ACC112 (cell line): ENCODE results near the gene VEZT.
"Not testable (repeated sequence)": the region's sequence is repeated elsewhere in the genome, so short reads cannot be mapped to it uniquely, and the experiment has no call there.

Experiments used
- H2AFZ ChIP-seq: fragments of 200-600 bp; sonication (generic); one replicate; pipeline ENCODE4 v1.6.0; 2017; ENCODE audit warnings: antibody characterized with exemption, low read length; ENCODE audit not compliant: unreplicated experiment
- H3K27ac ChIP-seq: fragments of 200-600 bp; sonication (generic); 2 replicates; pipeline ENCODE4 v1.5.1; 2014; ENCODE audit warnings: low read depth, mild to moderate bottlenecking, antibody characterized with exemption, low read length, moderate library complexity
- H3K27me3 ChIP-seq: fragments of 200-600 bp; sonication (generic); 2 replicates; pipeline ENCODE4 v1.6.1; 2014; ENCODE audit warnings: mild to moderate bottlenecking, antibody characterized with exemption, low read length, moderate library complexity, mixed read lengths; ENCODE audit not compliant: insufficient read depth
- H3K36me3 ChIP-seq: fragments of 200-600 bp; sonication (generic); 2 replicates; pipeline ENCODE4 v1.6.1; 2016; ENCODE audit warnings: mild to moderate bottlenecking, antibody characterized with exemption, low read length, moderate library complexity, mixed read lengths; ENCODE audit not compliant: insufficient read depth
- H3K4me1 ChIP-seq: fragments of 200-600 bp; sonication (generic); one replicate; pipeline ENCODE4 v1.6.1; 2016; ENCODE audit warnings: low read length, mixed read lengths; ENCODE audit not compliant: insufficient read depth, unreplicated experiment, control insufficient read depth
- H3K4me3 ChIP-seq: fragments of 200-600 bp; sonication (generic); 2 replicates; pipeline ENCODE4 v1.5.1; 2014; ENCODE audit warnings: mild to moderate bottlenecking, low read depth, low read length
- H3K79me2 ChIP-seq: fragments of 200-600 bp; sonication (generic); one replicate; pipeline ENCODE4 v1.6.0; 2016; ENCODE audit warnings: low read length; ENCODE audit not compliant: control insufficient read depth, unreplicated experiment, insufficient read depth

Gene VEZT

DNA sequence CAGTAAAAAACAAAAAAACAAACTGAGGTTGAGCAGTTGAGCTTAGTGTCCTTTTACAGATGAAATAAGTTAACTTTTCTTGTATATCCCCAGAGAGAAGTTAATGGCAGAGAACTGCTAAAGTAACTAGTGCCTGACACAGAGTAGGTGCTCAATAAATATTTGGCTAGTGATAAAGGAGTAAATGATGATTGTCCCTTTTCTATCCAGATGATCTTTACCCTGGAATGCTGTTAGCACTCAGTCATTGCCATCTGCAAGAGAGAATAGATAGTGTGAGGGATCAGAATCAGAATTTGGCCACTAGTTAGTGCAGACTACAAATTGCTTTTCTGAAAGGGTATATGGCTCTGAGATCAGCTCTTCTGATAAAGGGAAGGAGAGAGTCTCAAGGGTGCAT, 21.6 kb downstream of the VEZT start:
- Histone ChIP-seq H3K79me2 (peaks cover 32% of the 10 kb centered on the region), H2AFZ (no peak overlapping the region), H3K4me1 (no peaks in the 10 kb centered on the region), H3K27me3 (no peaks in the 10 kb centered on the region), H3K27ac (no peak overlapping the region), H3K36me3 (no peaks in the 10 kb centered on the region), H3K4me3 (no peak overlapping the region)

DNA sequence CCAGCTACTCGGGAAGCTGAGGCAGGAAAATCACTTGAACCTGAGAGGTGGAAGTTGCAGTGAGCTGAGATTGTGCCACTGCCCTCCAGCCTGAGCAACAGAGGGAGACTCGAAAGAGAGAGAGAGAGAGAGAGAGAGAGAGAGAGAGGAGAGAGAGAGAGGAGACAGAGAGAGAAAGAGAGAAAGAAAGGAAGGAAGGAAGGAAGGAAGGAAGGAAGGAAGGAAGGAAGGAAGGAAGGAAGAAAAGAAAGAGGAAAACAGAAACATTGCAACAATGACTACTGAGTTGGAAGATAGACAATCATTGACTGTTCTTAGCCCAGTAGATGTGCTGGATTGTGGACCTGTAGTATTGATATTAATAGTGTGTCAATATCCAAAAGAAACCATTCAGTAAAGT, 22.2 kb downstream of the VEZT start:
- not testable (repeated sequence) for H3K4me3 ChIP-seq, H3K27me3 ChIP-seq, H3K4me1 ChIP-seq, H3K27ac ChIP-seq, H2AFZ ChIP-seq, H3K36me3 ChIP-seq
- peaks cover 36% of the 10 kb centered on the region for H3K79me2 ChIP-seq

DNA sequence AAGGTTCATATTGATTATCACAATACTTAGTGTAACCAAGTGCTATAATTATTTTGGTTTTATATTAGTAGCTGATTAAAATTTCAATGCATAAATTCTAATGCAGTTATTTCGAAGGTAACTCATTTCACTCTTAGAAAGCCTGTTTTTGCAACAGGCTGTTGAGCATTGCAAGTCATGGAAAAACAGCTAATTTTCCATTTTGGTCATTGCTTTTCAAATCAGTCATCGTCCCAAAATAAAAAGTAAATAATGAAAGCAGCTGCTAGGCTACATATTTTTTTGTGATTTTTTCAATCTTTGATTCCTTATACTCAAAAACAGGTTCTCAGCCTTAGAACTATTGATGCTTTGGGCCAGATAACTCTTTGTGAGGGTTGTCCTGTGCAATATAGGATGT, 22.9 kb downstream of the VEZT start:
- Histone ChIP-seq H3K79me2 (peaks cover 40% of the 10 kb centered on the region), H3K4me1 (peaks cover 1% of the 10 kb centered on the region), H3K36me3 (no peaks in the 10 kb centered on the region), H3K4me3 (no peak overlapping the region), H2AFZ (no peak overlapping the region), H3K27me3 (no peaks in the 10 kb centered on the region), H3K27ac (no peak overlapping the region)

DNA sequence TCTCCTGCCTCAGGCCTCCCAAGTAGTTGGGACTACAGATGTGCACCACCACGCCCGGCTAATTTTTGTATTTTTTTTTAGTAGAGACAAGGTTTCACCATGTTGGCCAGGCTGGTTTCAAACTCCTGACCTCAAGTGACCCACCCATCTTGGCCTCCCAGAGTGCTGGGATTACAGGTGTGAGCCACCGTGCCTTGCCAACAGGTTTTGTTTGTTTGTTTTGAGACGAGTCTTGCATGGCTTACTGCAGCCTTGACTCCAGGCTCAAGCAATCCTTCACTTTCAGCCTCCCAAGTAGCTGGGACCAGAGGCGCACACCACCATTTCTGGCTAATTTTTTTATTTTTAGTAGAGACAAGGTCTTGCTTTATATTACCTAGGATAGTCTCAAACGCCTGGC, 23.5 kb downstream of the VEZT start:
- not testable (repeated sequence) for H3K4me3 ChIP-seq, H3K4me1 ChIP-seq, H2AFZ ChIP-seq, H3K27ac ChIP-seq, H3K27me3 ChIP-seq, H3K36me3 ChIP-seq
- H3K79me2 ChIP-seq: peaks cover 43% of the 10 kb centered on the region

DNA sequence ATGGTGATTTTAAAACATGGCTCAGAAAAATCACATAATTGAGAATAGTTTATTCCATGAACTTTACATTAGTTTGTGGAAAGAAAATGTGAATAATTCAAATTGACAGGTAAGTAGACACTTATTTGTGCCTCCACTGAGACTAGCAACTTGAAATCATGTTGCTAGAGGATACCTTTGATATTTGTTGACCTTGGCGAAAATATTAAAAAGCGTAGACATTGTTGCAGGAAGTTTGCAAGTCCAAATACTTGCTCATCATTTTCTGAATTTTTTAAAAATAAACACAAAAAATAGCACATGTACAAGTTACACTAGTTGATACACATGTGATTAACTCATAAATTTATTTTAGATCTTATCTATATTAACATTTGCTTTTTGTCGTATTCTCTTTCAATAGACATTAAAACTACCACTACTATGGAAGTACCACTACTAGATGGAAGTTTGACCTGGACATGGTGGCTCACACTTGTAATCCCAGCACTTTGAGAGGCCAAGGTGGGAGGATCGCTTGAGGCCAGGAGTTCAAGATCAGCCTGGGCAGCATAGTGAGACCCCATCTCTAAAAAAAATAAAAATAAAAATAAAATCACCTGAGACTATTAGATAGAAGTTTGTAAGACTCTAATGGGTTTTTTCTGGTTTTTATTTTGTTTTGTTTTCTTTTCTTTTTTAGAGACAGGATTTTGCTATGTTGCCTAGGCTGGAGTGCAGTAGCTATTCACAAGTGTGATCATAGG, 24.3 kb downstream of the VEZT start:
- peaks cover 13% of the 10 kb centered on the region for H3K4me1 ChIP-seq
- no peaks in the 10 kb centered on the region for H3K27me3 ChIP-seq
- peaks cover 37% of the 10 kb centered on the region for H3K79me2 ChIP-seq
- H2AFZ ChIP-seq: no peak overlapping the region
- H3K27ac ChIP-seq: no peak overlapping the region
- no peak overlapping the region for H3K4me3 ChIP-seq
- no peaks in the 10 kb centered on the region for H3K36me3 ChIP-seq

DNA sequence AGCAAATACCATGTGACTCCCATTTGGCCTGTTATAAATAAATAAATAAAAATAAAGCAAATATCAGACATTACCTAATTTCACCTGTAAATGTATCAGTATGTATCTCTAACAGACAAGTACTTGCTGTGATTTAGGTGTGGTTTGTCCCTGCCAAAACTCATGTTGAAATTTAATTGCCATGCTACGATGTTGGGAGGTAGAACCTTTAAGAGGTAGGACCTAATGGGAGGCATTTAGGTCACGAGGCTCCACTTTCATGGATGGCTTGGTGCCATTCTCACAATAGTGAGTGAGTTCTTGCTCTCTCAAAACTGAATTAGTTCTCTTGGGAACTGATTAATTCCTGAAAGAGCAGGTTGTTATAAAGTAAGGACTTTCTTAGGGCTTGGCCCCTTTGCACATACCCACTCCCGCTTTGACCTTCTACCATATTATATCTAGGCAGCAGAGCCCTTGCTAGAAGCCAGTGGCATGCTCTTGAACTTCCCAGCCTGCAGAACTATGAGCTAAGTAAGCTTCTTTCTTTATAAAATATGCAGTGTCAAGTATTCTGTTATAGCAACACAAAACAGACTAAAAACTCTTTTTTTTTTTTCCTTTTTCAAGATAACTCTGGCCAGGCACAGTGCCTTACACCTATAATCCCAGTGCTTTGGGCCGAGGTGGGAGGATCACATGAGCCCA, 26.0 kb downstream of the VEZT start:
- no peak overlapping the region for H3K27ac ChIP-seq
- no peak overlapping the region for H2AFZ ChIP-seq
- no peak overlapping the region for H3K4me3 ChIP-seq
- H3K79me2 ChIP-seq: peaks cover 39% of the 10 kb centered on the region
- H3K36me3 ChIP-seq: no peaks in the 10 kb centered on the region
- no peaks in the 10 kb centered on the region for H3K27me3 ChIP-seq
- H3K4me1 ChIP-seq: peaks cover 18% of the 10 kb centered on the region

DNA sequence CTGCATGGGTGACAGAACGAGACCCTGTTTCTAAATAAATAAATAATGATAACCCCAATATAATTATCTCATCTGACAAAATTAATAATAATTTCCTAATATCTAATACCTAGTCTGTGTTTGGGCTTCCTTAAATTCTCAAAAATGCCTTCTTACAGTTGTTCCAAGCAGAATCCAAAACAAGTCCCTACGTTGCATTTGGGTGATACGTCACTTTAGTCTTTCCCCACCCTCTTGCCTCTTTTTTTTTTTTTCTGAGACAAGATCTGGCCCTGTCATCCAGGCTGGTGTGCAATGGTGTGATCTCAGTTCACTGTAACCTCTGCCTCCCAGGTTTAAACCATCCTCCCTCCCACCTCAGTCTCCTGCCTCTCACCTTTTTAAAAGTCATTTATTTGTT, 26.7 kb downstream of the VEZT start:
- H2AFZ ChIP-seq: no peak overlapping the region
- no peak overlapping the region for H3K4me3 ChIP-seq
- no peaks in the 10 kb centered on the region for H3K36me3 ChIP-seq
- no peaks in the 10 kb centered on the region for H3K27me3 ChIP-seq
- peaks cover 18% of the 10 kb centered on the region for H3K4me1 ChIP-seq
- no peak overlapping the region for H3K27ac ChIP-seq
- peaks cover 39% of the 10 kb centered on the region for H3K79me2 ChIP-seq

DNA sequence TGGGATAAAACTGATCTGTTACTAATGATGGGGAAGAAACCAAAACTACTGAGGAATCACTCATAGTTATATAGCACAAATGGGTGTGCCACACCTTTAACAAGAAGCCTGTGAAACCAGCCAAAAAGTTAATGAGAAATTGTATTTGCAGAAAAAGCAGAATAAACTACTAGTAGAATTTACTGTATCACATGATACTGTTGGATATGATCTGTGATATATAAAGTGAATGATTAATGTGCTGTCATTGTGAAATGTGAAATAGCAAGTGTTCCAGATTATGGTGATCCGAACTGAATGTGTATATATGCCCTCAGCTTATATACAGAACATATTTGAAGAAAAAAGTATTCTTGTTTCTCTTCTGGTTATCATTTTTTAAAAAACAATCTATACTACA, 30.5 kb downstream of the VEZT start:
- H3K79me2 ChIP-seq: peaks cover 34% of the 10 kb centered on the region
- H3K4me1 ChIP-seq: peaks cover 18% of the 10 kb centered on the region
- H3K27ac ChIP-seq: no peak overlapping the region
- no peaks in the 10 kb centered on the region for H3K27me3 ChIP-seq
- H2AFZ ChIP-seq: no peak overlapping the region
- H3K36me3 ChIP-seq: peaks cover 10% of the 10 kb centered on the region
- H3K4me3 ChIP-seq: no peak overlapping the region

DNA sequence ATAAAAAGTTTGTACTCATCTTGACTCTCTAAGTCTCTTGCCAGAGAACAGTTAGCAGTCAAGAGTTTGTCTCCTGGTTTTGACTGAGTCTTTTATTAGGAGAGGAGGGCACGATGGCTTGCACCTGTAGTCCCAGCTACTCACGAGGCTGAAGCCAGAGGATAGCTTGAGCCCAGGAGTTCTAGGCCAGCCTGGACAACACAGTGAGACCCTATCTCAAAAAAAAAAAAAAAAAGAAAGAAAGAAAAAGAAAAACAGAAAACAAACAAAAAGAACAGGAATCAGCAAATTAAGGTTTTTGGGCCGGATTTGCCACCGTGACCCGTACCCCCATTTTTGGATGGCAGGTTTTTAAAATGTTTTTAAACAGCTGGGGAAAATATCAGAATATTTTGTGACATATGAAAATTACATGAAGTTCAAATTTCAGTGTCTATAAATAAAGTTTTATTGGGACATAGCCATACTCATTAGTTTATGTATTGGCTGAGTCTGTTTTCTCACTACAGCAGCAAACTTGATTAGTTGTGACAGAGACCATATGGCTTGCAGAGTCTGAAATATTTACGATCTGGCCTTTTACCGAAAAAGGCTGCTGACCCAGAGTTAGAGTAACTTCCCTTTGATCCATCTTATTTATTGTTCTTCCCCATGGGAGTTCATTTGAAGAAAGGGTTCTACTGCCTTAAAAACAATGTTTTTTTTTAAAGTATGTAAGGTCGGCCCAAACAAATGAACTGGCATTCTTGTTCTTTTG, 31.2 kb downstream of the VEZT start:
- Histone ChIP-seq H3K79me2 (peaks cover 30% of the 10 kb centered on the region), H3K4me1 (peaks cover 18% of the 10 kb centered on the region), H3K36me3 (peaks cover 14% of the 10 kb centered on the region), H3K27ac (no peak overlapping the region), H2AFZ (no peak overlapping the region), H3K27me3 (no peaks in the 10 kb centered on the region), H3K4me3 (no peak overlapping the region)

DNA sequence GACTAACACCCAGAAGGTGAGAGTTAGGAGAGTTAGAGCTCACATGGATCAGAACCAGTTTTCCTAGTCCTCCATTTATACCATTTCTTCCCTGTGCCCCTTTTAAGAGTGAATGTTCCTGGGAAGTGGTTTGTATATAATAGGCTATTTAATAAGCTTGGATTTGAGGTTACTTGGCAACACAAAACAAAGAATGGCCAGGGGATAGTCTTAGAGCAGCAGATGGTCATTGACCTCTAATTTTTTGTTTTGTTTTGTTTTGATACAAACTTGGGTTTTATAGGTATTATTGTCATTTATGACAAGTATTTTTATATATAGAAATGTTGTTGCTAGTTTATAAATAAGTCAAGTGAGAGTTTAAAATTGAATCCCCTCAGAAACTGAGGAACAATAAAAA, 35.8 kb downstream of the VEZT start:
- H2AFZ ChIP-seq: no peak overlapping the region
- H3K36me3 ChIP-seq: peaks cover 31% of the 10 kb centered on the region
- H3K27me3 ChIP-seq: no peaks in the 10 kb centered on the region
- peaks cover 8% of the 10 kb centered on the region for H3K79me2 ChIP-seq
- no peak overlapping the region for H3K27ac ChIP-seq
- H3K4me1 ChIP-seq: no peaks in the 10 kb centered on the region
- no peak overlapping the region for H3K4me3 ChIP-seq
